MCF 10A (cell line): ENCODE data around the gene METTL15. TPM values are rescaled to one million over a fixed set of nuclear protein-coding genes. Genes with fewer than 3 reads are reported as not detected.
A peak's percentile ranks its signal among the peaks of the same experiment; 100 is the strongest.

ENCODE experiments used
- BruUV-seq: library from RNA; stranded (reverse); fragments of 400-500 nt; replicated peaks from 2 replicates; lab custom pipeline; 2021; lab: Mats Ljungman, UMichigan
- CTCF ChIA-PET: fragments of 300-600 bp; sonication (Branson Sonifier 250); formaldehyde crosslinking; extraction: SDS; loops from one replicate; lab custom pipeline; 2021; ENCODE audit warnings: antibody characterized with exemption, inconsistent platforms; lab: Yijun Ruan, JAX
- POLR2A ChIA-PET: fragments of 300-600, 350-650 bp; sonication (Branson Sonifier 250); formaldehyde crosslinking; extraction: SDS; loops from one replicate; lab custom pipeline; 2020; ENCODE audit warnings: antibody characterized with exemption, inconsistent platforms; lab: Yijun Ruan, JAX
- DNase-seq: peaks from one replicate; pipeline ENCODE4 v3.0.0-alpha.2; 2018; ENCODE audit not compliant: unreplicated experiment
- H3K27ac Mint-ChIP-seq: one replicate; pipeline ENCODE4 v1.8.0; 2022; ENCODE audit warnings: mild to moderate bottlenecking, low read depth, mixed read lengths; ENCODE audit not compliant: unreplicated experiment
- H3K27me3 Mint-ChIP-seq: one replicate; pipeline ENCODE4 v1.8.0; 2022; ENCODE audit warnings: mixed read lengths; ENCODE audit not compliant: insufficient read depth, unreplicated experiment
- H3K36me3 Mint-ChIP-seq: one replicate; pipeline ENCODE4 v1.8.0; 2022; ENCODE audit warnings: mild to moderate bottlenecking, moderate library complexity, mixed read lengths; ENCODE audit not compliant: insufficient read depth, unreplicated experiment
- H3K4me1 Mint-ChIP-seq: one replicate; pipeline ENCODE4 v1.8.0; 2022; ENCODE audit warnings: mixed read lengths; ENCODE audit not compliant: insufficient read depth, unreplicated experiment
- H3K4me3 Mint-ChIP-seq: one replicate; pipeline ENCODE4 v1.8.0; 2022; ENCODE audit warnings: mild to moderate bottlenecking, moderate library complexity, mixed read lengths; ENCODE audit not compliant: unreplicated experiment
- H3K9me3 Mint-ChIP-seq: one replicate; pipeline ENCODE4 v1.8.0; 2022; ENCODE audit warnings: mixed read lengths; ENCODE audit not compliant: unreplicated experiment
- CTCF ChIP-seq: fragments of 200-600 bp; IDR thresholded peaks from one replicate; pipeline ENCODE4 v1.8.0; 2022; ENCODE audit warnings: antibody characterized with exemption, mild to moderate bottlenecking; ENCODE audit not compliant: unreplicated experiment
- intact Hi-C: fragments of 100-400 bp; cut with micrococcal nuclease; formaldehyde crosslinking; loops from 2 replicates; pipeline ENCODE4 v1.14.1; 2022
- total RNA-seq: library from RNA; stranded (reverse); gene quantifications from 2 replicates; pipeline ENCODE4 v1.2.3, GENCODE V29; 2022

The METTL15 gene
- total RNA-seq, 1 experiment from 2014 or later = 16.8 TPM

- Mint-ChIP-seq H3K4me3 (peak overlapping the region; percentile 98), H3K4me1 (peaks cover 55% of the 10 kb centered on the region), H3K27ac (peak overlapping the region; percentile 100), H3K9me3 (no peaks in the 10 kb centered on the region), H3K36me3 (no peaks in the 10 kb centered on the region), H3K27me3 (no peaks in the 10 kb centered on the region)
- CTCF ChIA-PET = interaction anchor here (0.6 to 2.9 kb wide), 15 partner anchors 10 to 1053 kb away, joined by 3 to 19 read pairs (median 3); partner anchors contain the start of gene BDNF
- POLR2A ChIA-PET = interaction anchor here (0.6 to 7.4 kb wide), 17 partner anchors 9 to 422 kb away, joined by 3 to 73 read pairs (median 6); partner anchors contain the start of gene BDNF
- BruUV-seq = no TSS peak
- no peak for TF ChIP-seq CTCF
- no peak for DNase-seq
- intact Hi-C loops = loop anchor here (2.0 to 10.0 kb wide), 4 partner anchors 406 to 1218 kb away; partner anchors contain the start of gene BDNF
Observed at GRCh38 chr11:28107191-28107749, 918 bp upstream of the METTL15 start.

- no peaks in the 10 kb centered on the region for H3K36me3 Mint-ChIP-seq
- H3K4me3 Mint-ChIP-seq = peak overlapping the region; percentile 98
- BruUV-seq = no TSS peak
- no peaks in the 10 kb centered on the region for H3K9me3 Mint-ChIP-seq
- H3K27me3 Mint-ChIP-seq = no peaks in the 10 kb centered on the region
- POLR2A ChIA-PET = interaction anchor here (0.8 to 7.4 kb wide), 13 partner anchors 9 to 422 kb away, joined by 3 to 73 read pairs (median 8); partner anchors contain the start of gene BDNF
- no peak for DNase-seq
- CTCF ChIA-PET = interaction anchor here (0.5 to 2.9 kb wide), 5 partner anchors 9 to 410 kb away, joined by 3 to 19 read pairs (median 4); partner anchors contain the start of gene BDNF
- peak overlapping the region; percentile 100 for H3K27ac Mint-ChIP-seq
- intact Hi-C loops = loop anchor here (1.0 to 10.0 kb wide), 5 partner anchors 270 to 1216 kb away; no protein-coding TSS in a partner anchor
- peaks cover 41% of the 10 kb centered on the region for H3K4me1 Mint-ChIP-seq
- no peak for TF ChIP-seq CTCF
Observed at GRCh38 chr11:28108958-28109357, 770 bp downstream of the METTL15 start.

- CTCF ChIA-PET = no interaction called here
- TSS peak; percentile 21 for BruUV-seq
- POLR2A ChIA-PET = interaction anchor here (0.7 to 7.4 kb wide), 17 partner anchors 11 to 660 kb away, joined by 3 to 73 read pairs (median 4); partner anchors contain the start of gene BDNF
- Mint-ChIP-seq H3K4me1 (peaks cover 34% of the 10 kb centered on the region), H3K9me3 (no peaks in the 10 kb centered on the region), H3K27ac (peak overlapping the region; percentile 99), H3K4me3 (peak overlapping the region; percentile 98), H3K36me3 (peaks cover 5% of the 10 kb centered on the region), H3K27me3 (no peaks in the 10 kb centered on the region)
- peak; percentile 78 for DNase-seq
- intact Hi-C loops = no loop called here
- TF ChIP-seq CTCF = no peak
Observed at GRCh38 chr11:28110108-28110820, 2.1 kb downstream of the METTL15 start.

GRCh38 chr11:28110821-28111200, 2.6 kb downstream of the METTL15 start:
- H3K36me3 Mint-ChIP-seq = peaks cover 5% of the 10 kb centered on the region
- H3K4me1 Mint-ChIP-seq = peaks cover 28% of the 10 kb centered on the region
- CTCF ChIA-PET = interaction anchor here (1.1 kb wide), 1 partner anchor 1150 kb away, joined by 3 read pairs; no protein-coding TSS in a partner anchor
- H3K27ac Mint-ChIP-seq = peak overlapping the region; percentile 99
- intact Hi-C loops = no loop called here
- no peaks in the 10 kb centered on the region for H3K9me3 Mint-ChIP-seq
- DNase-seq = no peak
- TF ChIP-seq CTCF = no peak
- BruUV-seq = no TSS peak
- no peaks in the 10 kb centered on the region for H3K27me3 Mint-ChIP-seq
- H3K4me3 Mint-ChIP-seq = peak overlapping the region; percentile 98
- POLR2A ChIA-PET = interaction anchor here (0.6 to 7.4 kb wide), 14 partner anchors 11 to 661 kb away, joined by 3 to 73 read pairs (median 4); partner anchors contain the start of gene BDNF
